HG03095 (cell line): ENCODE results near the gene SLPI.

Experiments used
- ATAC-seq: cut with Tn5 transposase; IDR thresholded peaks from one replicate; pipeline ENCODE4 v1.9.1; 2021; ENCODE audit warnings: moderate library complexity; ENCODE audit not compliant: unreplicated experiment

Gene SLPI

GRCh38 chr20:45275338-45275737, 21.0 kb upstream of the SLPI start:
- ATAC-seq = no peak

- no peak for ATAC-seq
Measured at GRCh38 chr20:45269754-45270270, 15.4 kb upstream of the SLPI start.

GRCh38 chr20:45269056-45269455, 14.7 kb upstream of the SLPI start:
- no peak for ATAC-seq

GRCh38 chr20:45268531-45268930, 14.2 kb upstream of the SLPI start:
- no peak for ATAC-seq

GRCh38 chr20:45266977-45267376, 12.6 kb upstream of the SLPI start:
- ATAC-seq = no peak

GRCh38 chr20:45263556-45264266, 9.3 kb upstream of the SLPI start:
- no peak for ATAC-seq

GRCh38 chr20:45258664-45259063, 4.3 kb upstream of the SLPI start:
- ATAC-seq = no peak

- no peak for ATAC-seq
Measured at GRCh38 chr20:45258259-45258658, 3.9 kb upstream of the SLPI start.

GRCh38 chr20:45257711-45258110, 3.3 kb upstream of the SLPI start:
- ATAC-seq = no peak

- no peak for ATAC-seq
Measured at GRCh38 chr20:45257161-45257560, 2.8 kb upstream of the SLPI start.

GRCh38 chr20:45253261-45253660, 1.1 kb downstream of the SLPI start:
- ATAC-seq = no peak

GRCh38 chr20:45251884-45252560, 2.3 kb downstream of the SLPI start:
- no peak for ATAC-seq

- no peak for ATAC-seq
Measured at GRCh38 chr20:45248609-45249008, 5.8 kb downstream of the SLPI start.

GRCh38 chr20:45247865-45248264, 6.5 kb downstream of the SLPI start:
- no peak for ATAC-seq

GRCh38 chr20:45246109-45246508, 8.3 kb downstream of the SLPI start:
- no peak for ATAC-seq

GRCh38 chr20:45238139-45238538, 16.2 kb downstream of the SLPI start:
- ATAC-seq = no peak

- no peak for ATAC-seq
Measured at GRCh38 chr20:45235995-45236394, 18.4 kb downstream of the SLPI start.

- ATAC-seq = no peak
Measured at GRCh38 chr20:45230631-45231030, 23.7 kb downstream of the SLPI start.

GRCh38 chr20:45229264-45230056, 24.9 kb downstream of the SLPI start:
- no peak for ATAC-seq

- ATAC-seq = no peak
Measured at GRCh38 chr20:45226287-45226686, 28.1 kb downstream of the SLPI start.

- ATAC-seq = no peak
Measured at GRCh38 chr20:45223136-45223535, 31.2 kb downstream of the SLPI start.

GRCh38 chr20:45221076-45221475, 33.3 kb downstream of the SLPI start, which contains the start of gene SEMG2:
Gene SEMG2 (plus strand): TSS chr20:45221373. CDS start chr20:45221390, 17 bp downstream.
- no peak for ATAC-seq
